GM12875 (cell line): ENCODE results near the gene THAP4.

ENCODE experiments used
- H3K4me3 ChIP-seq: one replicate; pipeline ENCODE4 v1.5.1; 2011; ENCODE audit warnings: low read depth, low read length, control low read depth
- CTCF ChIP-seq: IDR thresholded peaks from 2 replicates; pipeline ENCODE4 v1.5.1; 2011; ENCODE audit warnings: low read depth, mild to moderate bottlenecking, control low read depth, inconsistent platforms, low read length, moderate library complexity, borderline replicate concordance; ENCODE audit not compliant: insufficient read depth

The THAP4 gene

GRCh38 chr2:241654551-241654950 lies 17.6 kb upstream of the THAP4 start:
- TF ChIP-seq CTCF, result no peak
- H3K4me3 ChIP-seq, result no peak overlapping the region

GRCh38 chr2:241653210-241653750 lies 16.3 kb upstream of the THAP4 start:
- no peak for TF ChIP-seq CTCF
- H3K4me3 ChIP-seq, result no peak overlapping the region

GRCh38 chr2:241652722-241653121 lies 15.8 kb upstream of the THAP4 start:
- no peak overlapping the region for H3K4me3 ChIP-seq
- no peak for TF ChIP-seq CTCF

- no peak overlapping the region for H3K4me3 ChIP-seq
- no peak for TF ChIP-seq CTCF
Observed at GRCh38 chr2:241652142-241652541, 15.2 kb upstream of the THAP4 start.

- no peak for TF ChIP-seq CTCF
- H3K4me3 ChIP-seq, result no peak overlapping the region
Observed at GRCh38 chr2:241649927-241650326, 13.0 kb upstream of the THAP4 start.

- no peak overlapping the region for H3K4me3 ChIP-seq
- TF ChIP-seq CTCF, result no peak
Observed at GRCh38 chr2:241649404-241649803, 12.4 kb upstream of the THAP4 start.

GRCh38 chr2:241648453-241648852 lies 11.5 kb upstream of the THAP4 start:
- no peak for TF ChIP-seq CTCF

More at GRCh38 chr2:241648453-241648852, 11.5 kb upstream of the THAP4 start:
- H3K4me3 ChIP-seq, result no peak overlapping the region
